K562 treated with DMSO at 1 percent for 4 hours (cell line): Measurements from ENCODE around the gene MADCAM1. TPM values are rescaled to one million over a fixed set of nuclear protein-coding genes. Genes with fewer than 3 reads are reported as not detected.

Experiments
- total RNA-seq: library from RNA; unstranded; fragments of 300-600 nt; gene quantifications from 2 replicates; pipeline ENCODE4 v1.2.3, GENCODE V29; 2022; ENCODE audit not compliant: insufficient read depth

MADCAM1 gene
- 0.88 TPM in 1 of 2 replicates, not detected in the other for total RNA-seq

DNA sequence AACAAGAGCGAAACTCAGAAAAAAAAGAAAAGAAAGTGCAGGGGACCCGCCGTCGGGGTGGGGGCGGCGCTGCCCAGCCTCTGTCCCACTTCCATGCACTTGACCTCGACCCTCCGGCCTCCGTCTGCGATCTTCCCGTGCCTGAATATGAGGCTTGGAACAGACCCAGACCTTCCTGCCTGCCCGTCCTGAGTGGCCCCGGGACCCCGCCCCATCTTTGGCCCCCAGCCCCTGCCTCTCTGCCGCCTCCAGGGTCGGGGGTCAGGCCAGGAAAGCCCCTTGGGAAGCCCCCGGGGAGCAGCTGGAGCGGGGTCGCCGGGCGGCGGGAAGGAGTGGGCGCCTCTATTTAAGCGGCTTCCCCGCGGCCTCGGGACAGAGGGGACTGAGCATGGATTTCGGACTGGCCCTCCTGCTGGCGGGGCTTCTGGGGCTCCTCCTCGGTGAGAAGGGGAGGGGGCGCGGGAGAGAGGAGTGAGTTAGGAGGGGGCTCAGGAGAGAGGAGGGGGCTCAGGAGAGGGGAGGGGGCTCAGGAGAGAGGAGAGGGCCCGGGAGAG is at the start of gene MADCAM1:
TSS of gene MADCAM1 (plus strand) at position 375 of the 554 bp plus-strand sequence. CDS start at position 389, 14 bp downstream.

GRCh38 chr19:460877-461720 is 35.2 kb upstream of the MADCAM1 start, which contains the start of gene SHC2:
Gene SHC2, minus strand, starts transcription at chr19:461033. Its CDS starts 37 bp downstream, at chr19:460996.

GRCh38 chr19:507286-508203 is 11.3 kb downstream of the MADCAM1 start, which contains the start of gene TPGS1:
Gene TPGS1, plus strand, starts transcription at chr19:507497. Its CDS starts 10 bp downstream, at chr19:507507.

GRCh38 chr19:531753-532560 is 35.7 kb downstream of the MADCAM1 start, which contains the start of gene CDC34:
Gene CDC34, plus strand, starts transcription at chr19:531760. Its CDS starts 172 bp downstream, at chr19:531932.

GRCh38 chr19:543910-544608 is 47.8 kb downstream of the MADCAM1 start, which contains the start of gene GZMM:
Gene GZMM, plus strand, starts transcription at chr19:544053. Its CDS starts 19 bp downstream, at chr19:544072.

Other genes starting within 250 kb of the MADCAM1 start
- gene PLPP2, start 205.1 kb upstream of the MADCAM1 start, total RNA-seq, result not detected in 2 replicates
- 25.1 and 26.2 TPM in 2 replicates for gene MIER2, start 151.7 kb upstream of the MADCAM1 start, total RNA-seq
- not detected in 2 replicates for gene C2CD4C, start 87.3 kb upstream of the MADCAM1 start, total RNA-seq
- 1.4 and 2.2 TPM in 2 replicates for gene SHC2, start 35.5 kb upstream of the MADCAM1 start, total RNA-seq
- 47.3 and 59.6 TPM in 2 replicates for gene TPGS1, start 11.0 kb downstream of the MADCAM1 start, total RNA-seq
- 146 TPM in 2 replicates for gene CDC34, start 35.3 kb downstream of the MADCAM1 start, total RNA-seq
- 1.5 and 1.9 TPM in 2 replicates for gene GZMM, start 47.6 kb downstream of the MADCAM1 start, total RNA-seq
- 581 and 603 TPM in 2 replicates for gene BSG, start 76.1 kb downstream of the MADCAM1 start, total RNA-seq
- gene HCN2, start 93.4 kb downstream of the MADCAM1 start, total RNA-seq, result 3.0 and 3.1 TPM in 2 replicates
- 69.0 and 77.4 TPM in 2 replicates for gene POLRMT, start 137.1 kb downstream of the MADCAM1 start, total RNA-seq
- gene FGF22, start 143.4 kb downstream of the MADCAM1 start, total RNA-seq, result 1.3 TPM in 1 of 2 replicates, not detected in the other
- gene RNF126, start 166.7 kb downstream of the MADCAM1 start, total RNA-seq, result 72.9 and 88.4 TPM in 2 replicates
- 4.9 and 8.9 TPM in 2 replicates for gene FSTL3, start 179.9 kb downstream of the MADCAM1 start, total RNA-seq
- 55.9 and 66.7 TPM in 2 replicates for gene PRSS57, start 199.0 kb downstream of the MADCAM1 start, total RNA-seq
- gene PALM, start 212.4 kb downstream of the MADCAM1 start, total RNA-seq, result 12.2 and 17.7 TPM in 2 replicates